ENCODE measurements around the gene SLC25A10.

The SLC25A10 gene

GRCh38 chr17:81710514-81711308 is 1.4 kb upstream of the SLC25A10 start:
- H3K4me1 Mint-ChIP-seq: peaks cover 62% of the 10 kb centered on the region
- no peak for ATAC-seq
- H3K9me3 Mint-ChIP-seq: no peaks in the 10 kb centered on the region
- peak overlapping the region; percentile 81 to 88 for H3K4me3 Mint-ChIP-seq
- no peaks in the 10 kb centered on the region for H3K27me3 Mint-ChIP-seq
- peak in 1 of 2 donors; percentile 28 for DNase-seq
- H3K27ac Mint-ChIP-seq: peak overlapping the region in 1 of 2 donors; percentile 63

DNA sequence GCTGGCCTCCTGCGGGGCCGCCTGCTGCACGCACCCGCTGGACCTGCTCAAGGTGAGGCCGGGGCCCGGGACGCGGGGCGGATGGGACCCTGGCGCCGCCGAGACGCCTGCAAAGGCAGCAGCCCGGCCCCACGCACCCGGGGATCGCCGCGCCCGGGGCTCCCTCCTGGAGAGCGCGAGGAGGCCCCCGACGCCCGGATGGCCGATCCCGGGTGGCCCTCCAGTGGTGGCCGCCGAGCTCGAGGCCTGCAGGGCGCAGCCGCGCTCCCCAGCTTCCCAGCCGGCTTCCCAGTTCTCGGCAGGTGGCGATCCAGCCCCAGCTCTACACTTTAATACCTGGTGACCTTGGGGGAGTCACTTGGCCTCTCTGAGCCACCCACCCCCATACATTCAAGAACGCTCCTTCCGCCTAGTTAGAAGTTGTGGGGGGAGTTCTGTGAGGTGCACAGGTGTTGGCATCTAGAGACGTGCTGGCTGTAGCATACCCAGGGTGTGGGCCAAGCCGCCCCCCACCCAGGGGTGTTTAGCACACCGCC is 452 bp downstream of the SLC25A10 start:
- no peak for DNase-seq
- H3K27ac Mint-ChIP-seq: peak overlapping the region in 1 of 2 donors; percentile 70
- H3K4me3 Mint-ChIP-seq: peak overlapping the region; percentile 86 to 90

GRCh38 chr17:81713004-81713555 is 996 bp downstream of the SLC25A10 start:
- no peak for DNase-seq
- H3K9me3 Mint-ChIP-seq: no peaks in the 10 kb centered on the region
- peak overlapping the region; percentile 86 to 90 for H3K4me3 Mint-ChIP-seq
- H3K27me3 Mint-ChIP-seq: no peaks in the 10 kb centered on the region
- ATAC-seq: no peak
- H3K4me1 Mint-ChIP-seq: peaks cover 43% of the 10 kb centered on the region
- peak overlapping the region; percentile 70 to 88 for H3K27ac Mint-ChIP-seq

More for the DNA sequence above, 452 bp downstream of the SLC25A10 start:
- ATAC-seq: peak; percentile 46
- H3K9me3 Mint-ChIP-seq: no peaks in the 10 kb centered on the region
- no peaks in the 10 kb centered on the region for H3K27me3 Mint-ChIP-seq
- H3K4me1 Mint-ChIP-seq: peaks cover 45% of the 10 kb centered on the region

DNA sequence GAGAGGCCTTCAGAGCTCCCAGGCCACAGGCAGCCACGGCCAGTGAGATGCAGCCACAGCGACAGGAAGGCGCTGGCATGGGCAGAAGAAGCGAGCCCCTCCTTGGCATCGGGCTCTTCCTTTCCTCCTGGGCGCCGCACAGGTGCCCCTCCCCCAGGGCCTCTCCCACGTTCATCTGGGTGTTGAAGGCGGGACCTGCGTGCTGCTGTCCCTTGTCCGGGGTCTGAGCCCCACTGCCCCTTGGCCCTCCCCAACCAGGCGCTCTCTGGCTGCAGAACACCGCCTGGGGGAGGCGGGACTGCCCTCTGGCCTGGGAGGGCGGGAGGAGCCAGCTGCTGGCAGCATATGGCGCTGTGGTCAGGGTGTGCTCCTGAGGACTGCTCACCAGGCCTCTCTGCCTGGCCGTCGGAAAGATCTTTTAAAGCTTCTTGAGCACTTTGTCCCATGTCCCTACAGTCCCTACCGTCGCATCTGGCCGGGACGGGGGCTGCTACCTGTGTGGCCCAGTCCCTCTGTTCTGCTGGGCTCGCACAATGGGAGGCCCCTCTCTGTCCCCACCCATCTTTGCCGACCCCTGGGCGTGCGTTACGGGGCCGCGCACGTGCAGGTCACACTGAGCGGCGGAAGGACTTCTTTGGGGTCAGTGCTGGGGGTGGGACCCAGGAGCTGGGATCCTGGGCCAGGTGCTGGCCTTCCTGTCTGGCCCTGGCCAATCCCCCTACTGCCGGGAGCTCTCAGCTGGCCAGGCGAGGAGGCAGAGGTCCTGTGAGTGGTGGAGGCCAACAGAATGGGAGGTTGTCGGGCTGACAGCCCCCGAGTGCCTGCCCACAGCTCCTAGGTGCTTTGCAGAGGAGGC is 1.7 kb downstream of the SLC25A10 start:
- ATAC-seq (no peak), DNase-seq (peak in 1 of 2 donors; percentile 18)
- no peak overlapping the region for H3K27ac Mint-ChIP-seq
- no peaks in the 10 kb centered on the region for H3K27me3 Mint-ChIP-seq
- peaks cover 43% of the 10 kb centered on the region for H3K4me1 Mint-ChIP-seq
- no peaks in the 10 kb centered on the region for H3K9me3 Mint-ChIP-seq
- peak overlapping the region in 1 of 2 donors; percentile 86 for H3K4me3 Mint-ChIP-seq

DNA sequence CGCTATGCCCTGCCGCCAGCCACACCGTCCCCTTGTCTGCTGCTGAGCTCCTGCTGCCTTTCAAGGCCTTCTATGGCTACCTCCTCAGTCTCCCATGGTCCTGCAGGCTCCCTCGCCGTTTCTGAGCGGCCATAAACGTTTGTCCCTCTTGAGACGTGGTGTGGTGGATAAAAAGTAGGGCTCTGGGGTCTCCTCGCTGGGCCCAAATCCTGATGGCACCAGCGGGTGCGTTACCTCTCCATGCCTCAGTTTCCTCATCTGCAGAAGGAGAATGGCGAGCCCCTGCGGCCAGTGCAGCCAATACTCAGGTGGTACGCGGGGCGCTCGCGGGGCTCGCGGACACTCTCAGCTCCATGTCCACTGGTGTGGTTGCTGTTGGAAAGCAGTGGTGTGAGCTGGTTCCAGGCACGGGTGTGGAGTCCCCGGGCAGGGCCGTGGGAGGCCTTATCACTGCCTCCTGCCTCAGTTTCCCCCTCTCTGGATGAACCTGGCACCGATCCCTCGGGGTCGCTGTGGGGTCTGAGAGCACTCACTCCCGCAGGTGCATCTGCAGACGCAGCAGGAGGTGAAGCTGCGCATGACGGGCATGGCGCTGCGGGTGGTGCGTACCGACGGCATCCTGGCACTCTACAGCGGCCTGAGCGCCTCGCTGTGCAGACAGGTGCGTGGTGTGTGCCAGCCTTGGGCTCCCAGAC is 2.5 kb downstream of the SLC25A10 start:
- Mint-ChIP-seq H3K4me3 (peak overlapping the region; percentile 18 to 29), H3K4me1 (peaks cover 43% of the 10 kb centered on the region), H3K27me3 (no peaks in the 10 kb centered on the region), H3K27ac (no peak overlapping the region), H3K9me3 (no peaks in the 10 kb centered on the region)
- DNase-seq (no peak), ATAC-seq (no peak)

DNA sequence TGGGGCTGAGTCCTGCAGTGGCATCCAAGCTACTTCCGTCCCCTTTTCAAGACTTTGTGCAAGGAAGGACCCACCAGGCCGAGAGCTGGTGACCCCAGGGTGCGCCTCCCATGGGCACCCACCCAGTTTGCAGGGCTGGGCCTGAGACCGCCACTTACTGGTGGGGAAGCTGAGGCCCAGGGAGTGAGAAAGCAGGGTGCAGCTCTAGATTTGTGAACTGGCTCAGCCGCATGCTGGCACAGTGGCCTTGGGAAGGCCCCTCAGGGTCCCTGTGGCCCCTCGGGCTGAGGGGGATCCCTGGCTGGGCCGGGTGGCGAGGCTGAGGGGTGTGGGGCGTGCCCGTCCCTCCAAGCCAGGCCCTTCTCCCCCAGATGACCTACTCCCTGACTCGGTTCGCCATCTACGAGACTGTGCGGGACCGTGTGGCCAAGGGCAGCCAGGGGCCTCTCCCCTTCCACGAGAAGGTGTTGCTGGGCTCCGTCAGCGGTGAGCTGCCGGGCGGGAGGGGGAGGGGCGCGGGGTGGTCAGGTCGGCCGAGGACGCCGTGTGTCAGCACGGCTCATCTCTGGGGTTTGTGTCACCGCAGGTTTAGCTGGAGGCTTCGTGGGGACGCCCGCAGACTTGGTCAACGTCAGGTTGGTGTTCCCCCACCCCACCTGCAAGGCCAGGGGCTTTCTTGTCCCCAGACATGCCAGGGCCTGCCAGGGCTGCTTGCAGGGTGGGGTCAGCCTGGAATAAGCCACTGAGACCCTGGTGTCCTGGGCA is 3.2 kb downstream of the SLC25A10 start:
- H3K9me3 Mint-ChIP-seq: no peaks in the 10 kb centered on the region
- H3K27me3 Mint-ChIP-seq: no peaks in the 10 kb centered on the region
- no peak for ATAC-seq
- no peak overlapping the region for H3K27ac Mint-ChIP-seq
- H3K4me1 Mint-ChIP-seq: peaks cover 37% of the 10 kb centered on the region
- no peak for DNase-seq
- no peak overlapping the region for H3K4me3 Mint-ChIP-seq

GRCh38 chr17:81715872-81716673 is 4.0 kb downstream of the SLC25A10 start:
- Mint-ChIP-seq H3K4me1 (peaks cover 29% of the 10 kb centered on the region), H3K9me3 (no peaks in the 10 kb centered on the region), H3K27me3 (no peaks in the 10 kb centered on the region), H3K4me3 (no peak overlapping the region), H3K27ac (no peak overlapping the region)
- ATAC-seq (no peak), DNase-seq (no peak)

DNA sequence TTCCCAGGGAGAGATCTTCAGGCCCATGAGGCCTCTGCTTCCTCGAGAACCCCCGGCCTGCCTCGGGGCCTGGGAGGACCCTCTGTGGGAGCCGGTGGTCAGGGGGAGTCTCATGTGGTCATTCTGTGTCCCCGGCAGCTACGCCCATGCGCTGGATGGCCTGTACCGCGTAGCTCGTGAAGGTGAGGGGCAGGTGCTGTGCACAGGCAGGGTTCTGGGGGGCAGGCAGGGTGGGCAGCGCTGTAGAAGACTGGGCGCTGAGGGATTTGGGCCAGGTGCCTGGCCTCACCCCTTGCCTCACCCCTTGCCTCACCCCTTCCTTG is 4.6 kb downstream of the SLC25A10 start:
- no peak overlapping the region for H3K27ac Mint-ChIP-seq
- peaks cover 23% of the 10 kb centered on the region for H3K4me1 Mint-ChIP-seq
- no peak overlapping the region for H3K4me3 Mint-ChIP-seq
- no peak for DNase-seq
- H3K27me3 Mint-ChIP-seq: no peaks in the 10 kb centered on the region
- no peaks in the 10 kb centered on the region for H3K9me3 Mint-ChIP-seq
- ATAC-seq: no peak

GRCh38 chr17:81717049-81717765 is 5.1 kb downstream of the SLC25A10 start:
- ATAC-seq (no peak), DNase-seq (no peak)
- Mint-ChIP-seq H3K27me3 (no peaks in the 10 kb centered on the region), H3K9me3 (no peaks in the 10 kb centered on the region), H3K27ac (no peak overlapping the region), H3K4me1 (peaks cover 21% of the 10 kb centered on the region), H3K4me3 (no peak overlapping the region)

DNA sequence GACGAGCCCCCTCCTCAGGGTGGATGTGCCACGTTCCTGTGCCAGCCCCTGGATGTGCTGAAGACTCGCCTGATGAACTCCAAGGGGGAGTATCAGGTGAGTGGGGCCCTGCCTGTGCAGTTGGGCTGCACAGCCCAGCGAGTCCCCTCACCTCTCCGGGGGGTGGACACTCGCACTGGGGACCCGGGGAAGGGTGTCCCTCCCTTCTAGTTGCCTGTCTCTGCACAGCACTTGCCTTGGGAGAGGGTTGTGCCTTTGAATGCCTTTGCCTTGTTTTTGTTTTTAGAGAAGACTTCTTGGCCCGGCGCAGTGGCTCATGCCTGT is 5.6 kb downstream of the SLC25A10 start:
- Mint-ChIP-seq H3K27ac (no peak overlapping the region), H3K4me3 (no peak overlapping the region), H3K9me3 (no peaks in the 10 kb centered on the region), H3K27me3 (peaks cover under 1% of the 10 kb centered on the region), H3K4me1 (peaks cover 19% of the 10 kb centered on the region)
- ATAC-seq: no peak
- no peak for DNase-seq

DNA sequence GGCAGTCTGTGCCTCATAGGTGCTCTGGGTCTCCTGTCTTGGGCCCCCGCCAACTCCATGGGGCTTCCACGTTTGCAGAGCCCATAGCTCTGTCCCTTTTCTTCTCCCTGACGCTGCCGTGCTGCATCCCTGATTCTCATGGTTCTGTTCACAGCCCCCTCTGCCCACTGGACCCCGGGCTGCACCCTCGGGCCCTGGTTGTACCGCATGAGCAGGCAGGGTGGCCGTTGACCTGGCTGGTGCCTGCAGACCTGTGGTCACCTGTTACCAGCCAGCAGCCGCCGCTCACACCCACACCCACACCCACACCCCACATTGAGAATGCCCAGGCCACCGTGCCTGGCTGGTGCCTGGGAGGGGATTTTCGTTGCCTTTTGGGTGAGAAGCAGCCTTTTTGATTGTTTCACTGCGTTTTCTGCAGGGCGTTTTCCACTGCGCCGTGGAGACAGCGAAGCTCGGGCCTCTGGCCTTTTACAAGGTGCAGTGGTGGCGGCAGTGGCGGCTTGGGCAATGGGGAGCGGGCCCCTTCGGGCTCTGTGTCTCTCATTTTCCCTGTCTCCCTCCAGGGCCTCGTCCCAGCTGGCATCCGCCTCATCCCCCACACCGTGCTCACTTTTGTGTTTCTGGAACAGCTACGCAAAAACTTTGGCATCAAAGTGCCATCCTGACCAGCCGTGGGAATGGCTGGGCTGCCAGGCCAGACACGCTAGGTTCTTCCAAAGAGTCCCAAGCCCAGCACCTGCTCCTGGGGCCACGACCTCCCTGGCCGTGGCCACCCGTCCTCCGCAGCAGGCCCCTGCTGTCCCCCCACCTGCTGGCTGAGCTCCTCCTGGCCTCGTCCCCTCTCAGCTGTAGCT is 7.6 kb downstream of the SLC25A10 start:
- Mint-ChIP-seq H3K9me3 (no peaks in the 10 kb centered on the region), H3K27me3 (peaks cover 16% of the 10 kb centered on the region), H3K4me1 (peaks cover 5% of the 10 kb centered on the region), H3K4me3 (no peak overlapping the region), H3K27ac (no peak overlapping the region)
- DNase-seq: no peak
- ATAC-seq: no peak

GRCh38 chr17:81720267-81721071 is 8.4 kb downstream of the SLC25A10 start:
- no peaks in the 10 kb centered on the region for H3K9me3 Mint-ChIP-seq
- H3K27ac Mint-ChIP-seq: no peak overlapping the region
- peaks cover 5% of the 10 kb centered on the region for H3K4me1 Mint-ChIP-seq
- H3K27me3 Mint-ChIP-seq: peaks cover 16% of the 10 kb centered on the region
- no peak for ATAC-seq
- DNase-seq: no peak
- no peak overlapping the region for H3K4me3 Mint-ChIP-seq

All from stimulated activated naive CD8-positive, alpha-beta T cell treated with anti-CD3 and anti-CD28 coated beads, Interleukin-15, amount 100 ng/mL, for 72 hours (primary cell).